H1 (cell line): ENCODE results near the gene FRMD4A.

Experiments
- TF ChIP-seq, protein P1 (sequence below), 3 experiments: IDR thresholded peaks; 1 replicate in 2 of 3; 2 replicates in 1 of 3; pipeline versions ENCODE4 v1.5.1 to v1.6.1; 2011; ENCODE audit warnings: low read length in 3 of 3, mild to moderate bottlenecking in 3 of 3, inconsistent platforms in 2 of 3, low read depth in 1 of 3, moderate library complexity in 1 of 3; ENCODE audit not compliant: insufficient read depth in 1 of 3; ENCODE audit errors: control extremely low read depth in 1 of 3
- TF ChIP-seq, protein P2 (sequence below): IDR thresholded peaks from 2 replicates; pipeline ENCODE4 v1.6.1; 2012; ENCODE audit warnings: inconsistent platforms

DNA sequence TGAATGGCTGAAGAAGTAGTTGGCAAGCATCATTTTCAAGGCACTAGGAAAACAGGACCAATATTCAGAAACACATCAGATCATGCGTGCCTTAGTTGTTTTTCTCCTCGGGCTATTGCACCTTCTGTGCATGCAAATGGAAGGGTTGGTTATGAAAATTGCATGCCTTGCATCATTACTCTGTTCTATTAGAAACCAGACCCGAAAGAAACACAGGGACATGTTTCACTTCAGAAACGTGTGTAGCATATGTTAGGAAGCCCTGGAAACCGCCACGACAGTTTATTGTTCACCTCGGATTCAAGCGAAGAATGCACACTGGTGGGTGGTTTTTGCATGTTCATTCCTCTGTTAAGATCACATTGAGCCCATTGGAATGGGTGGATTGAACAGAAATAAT is 214.7 kb downstream of the FRMD4A start:
- TF ChIP-seq, protein P1, sequence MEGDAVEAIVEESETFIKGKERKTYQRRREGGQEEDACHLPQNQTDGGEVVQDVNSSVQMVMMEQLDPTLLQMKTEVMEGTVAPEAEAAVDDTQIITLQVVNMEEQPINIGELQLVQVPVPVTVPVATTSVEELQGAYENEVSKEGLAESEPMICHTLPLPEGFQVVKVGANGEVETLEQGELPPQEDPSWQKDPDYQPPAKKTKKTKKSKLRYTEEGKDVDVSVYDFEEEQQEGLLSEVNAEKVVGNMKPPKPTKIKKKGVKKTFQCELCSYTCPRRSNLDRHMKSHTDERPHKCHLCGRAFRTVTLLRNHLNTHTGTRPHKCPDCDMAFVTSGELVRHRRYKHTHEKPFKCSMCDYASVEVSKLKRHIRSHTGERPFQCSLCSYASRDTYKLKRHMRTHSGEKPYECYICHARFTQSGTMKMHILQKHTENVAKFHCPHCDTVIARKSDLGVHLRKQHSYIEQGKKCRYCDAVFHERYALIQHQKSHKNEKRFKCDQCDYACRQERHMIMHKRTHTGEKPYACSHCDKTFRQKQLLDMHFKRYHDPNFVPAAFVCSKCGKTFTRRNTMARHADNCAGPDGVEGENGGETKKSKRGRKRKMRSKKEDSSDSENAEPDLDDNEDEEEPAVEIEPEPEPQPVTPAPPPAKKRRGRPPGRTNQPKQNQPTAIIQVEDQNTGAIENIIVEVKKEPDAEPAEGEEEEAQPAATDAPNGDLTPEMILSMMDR (IDR thresholded peaks at IDR 0.05; ENCODE audit: control extremely low read depth in 1 of 3, insufficient read depth in 1 of 3, low read depth in 1 of 3, low read length in 3 of 3) = no peak
- TF ChIP-seq, protein P2, sequence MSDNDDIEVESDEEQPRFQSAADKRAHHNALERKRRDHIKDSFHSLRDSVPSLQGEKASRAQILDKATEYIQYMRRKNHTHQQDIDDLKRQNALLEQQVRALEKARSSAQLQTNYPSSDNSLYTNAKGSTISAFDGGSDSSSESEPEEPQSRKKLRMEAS = no peak
